Nephron (organoid): Measurements from ENCODE around the gene PAPPA2.

Experiments used
- H3K27ac Mint-ChIP-seq, 3 experiments: 2 replicates each; pipeline ENCODE4 v1.8.0; 2020; ENCODE audit warnings: mixed read lengths in 3 of 3, mild to moderate bottlenecking in 2 of 3, moderate library complexity in 1 of 3
- H3K27me3 Mint-ChIP-seq: 2 replicates; pipeline ENCODE4 v1.8.0; 2021; ENCODE audit warnings: low read depth, mild to moderate bottlenecking, moderate library complexity, mixed read lengths
- H3K36me3 Mint-ChIP-seq: 2 replicates; pipeline ENCODE4 v1.8.0; 2020; ENCODE audit warnings: low read depth, mixed read lengths
- H3K4me1 Mint-ChIP-seq: 2 replicates; pipeline ENCODE4 v1.8.0; 2020; ENCODE audit warnings: mixed read lengths
- H3K4me3 Mint-ChIP-seq, 3 experiments: 2 replicates each; pipeline ENCODE4 v1.8.0; 2020; ENCODE audit warnings: mild to moderate bottlenecking in 3 of 3, mixed read lengths in 3 of 3, moderate library complexity in 2 of 3
- H3K9me3 Mint-ChIP-seq: 2 replicates; pipeline ENCODE4 v1.8.0; 2020; ENCODE audit warnings: mixed read lengths
- CTCF ChIP-seq, 3 experiments: fragments of 200-600 bp; sonication (generic); IDR thresholded peaks; one replicate each; pipeline ENCODE4 v1.5.0; 2021; ENCODE audit warnings: antibody characterized with exemption in 3 of 3; ENCODE audit not compliant: unreplicated experiment in 3 of 3

Gene PAPPA2

GRCh38 chr1:176885341-176885740, 422.4 kb downstream of the PAPPA2 start:
- H3K36me3 Mint-ChIP-seq: peaks cover 3% of the 10 kb centered on the region
- no peaks in the 10 kb centered on the region for H3K9me3 Mint-ChIP-seq
- no peaks in the 10 kb centered on the region for H3K4me1 Mint-ChIP-seq
- H3K27ac Mint-ChIP-seq: peak overlapping the region in 1 of 3 experiments; percentile 10
- no peak for TF ChIP-seq CTCF (IDR thresholded peaks at IDR 0.05; ENCODE audit: unreplicated experiment in 3 of 3)
- H3K4me3 Mint-ChIP-seq: no peak overlapping the region
- peaks cover under 1% of the 10 kb centered on the region for H3K27me3 Mint-ChIP-seq

- H3K36me3 Mint-ChIP-seq: peaks cover 3% of the 10 kb centered on the region
- no peaks in the 10 kb centered on the region for H3K4me1 Mint-ChIP-seq
- no peak overlapping the region for H3K27ac Mint-ChIP-seq
- H3K9me3 Mint-ChIP-seq: no peaks in the 10 kb centered on the region
- H3K4me3 Mint-ChIP-seq: no peak overlapping the region
- H3K27me3 Mint-ChIP-seq: no peaks in the 10 kb centered on the region
- TF ChIP-seq CTCF (IDR thresholded peaks at IDR 0.05; ENCODE audit: unreplicated experiment in 3 of 3): no peak
Measured at GRCh38 chr1:176885751-176886150, 422.8 kb downstream of the PAPPA2 start.

GRCh38 chr1:176888471-176889032, 425.6 kb downstream of the PAPPA2 start:
- Mint-ChIP-seq H3K27ac (no peak overlapping the region), H3K9me3 (no peaks in the 10 kb centered on the region), H3K4me3 (no peak overlapping the region), H3K36me3 (peaks cover 3% of the 10 kb centered on the region), H3K4me1 (no peaks in the 10 kb centered on the region), H3K27me3 (peaks cover 4% of the 10 kb centered on the region)
- no peak for TF ChIP-seq CTCF (IDR thresholded peaks at IDR 0.05; ENCODE audit: unreplicated experiment in 3 of 3)

- peaks cover 18% of the 10 kb centered on the region for H3K4me1 Mint-ChIP-seq
- TF ChIP-seq CTCF (IDR thresholded peaks at IDR 0.05; ENCODE audit: unreplicated experiment in 3 of 3): no peak
- H3K4me3 Mint-ChIP-seq: no peak overlapping the region
- H3K36me3 Mint-ChIP-seq: no peaks in the 10 kb centered on the region
- H3K9me3 Mint-ChIP-seq: no peaks in the 10 kb centered on the region
- peaks cover 28% of the 10 kb centered on the region for H3K27me3 Mint-ChIP-seq
- no peak overlapping the region for H3K27ac Mint-ChIP-seq
Measured at GRCh38 chr1:176893625-176894352, 430.8 kb downstream of the PAPPA2 start.

- TF ChIP-seq CTCF (IDR thresholded peaks at IDR 0.05; ENCODE audit: unreplicated experiment in 3 of 3): no peak
- Mint-ChIP-seq H3K27me3 (peaks cover 28% of the 10 kb centered on the region), H3K4me1 (peaks cover 24% of the 10 kb centered on the region), H3K36me3 (no peaks in the 10 kb centered on the region), H3K27ac (no peak overlapping the region), H3K4me3 (no peak overlapping the region), H3K9me3 (no peaks in the 10 kb centered on the region)
Measured at GRCh38 chr1:176894450-176894849, 431.5 kb downstream of the PAPPA2 start.
